Prostate gland (tissue), 2 donors: ENCODE data around the gene HMGB2.

Experiments
- POLR2AphosphoS5 ChIP-seq: sonication (generic); formaldehyde crosslinking; IDR thresholded peaks from one replicate; pipeline ENCODE4 v1.6.1; 2017; ENCODE audit warnings: antibody characterized with exemption
- TF ChIP-seq, protein P1 (sequence below), 4 experiments: fragments of 200-600 bp in 2 of 4; fragments of 450-650 bp in 2 of 4; sonication (generic) in 2 of 4; IDR thresholded peaks; 1 replicate in 3 of 4; 2 replicates in 1 of 4; pipeline ENCODE4 v1.5.1; 2016 to 2019; ENCODE audit warnings: antibody characterized with exemption in 4 of 4, mild to moderate bottlenecking in 2 of 4, moderate library complexity in 2 of 4

- TF ChIP-seq, protein P1, sequence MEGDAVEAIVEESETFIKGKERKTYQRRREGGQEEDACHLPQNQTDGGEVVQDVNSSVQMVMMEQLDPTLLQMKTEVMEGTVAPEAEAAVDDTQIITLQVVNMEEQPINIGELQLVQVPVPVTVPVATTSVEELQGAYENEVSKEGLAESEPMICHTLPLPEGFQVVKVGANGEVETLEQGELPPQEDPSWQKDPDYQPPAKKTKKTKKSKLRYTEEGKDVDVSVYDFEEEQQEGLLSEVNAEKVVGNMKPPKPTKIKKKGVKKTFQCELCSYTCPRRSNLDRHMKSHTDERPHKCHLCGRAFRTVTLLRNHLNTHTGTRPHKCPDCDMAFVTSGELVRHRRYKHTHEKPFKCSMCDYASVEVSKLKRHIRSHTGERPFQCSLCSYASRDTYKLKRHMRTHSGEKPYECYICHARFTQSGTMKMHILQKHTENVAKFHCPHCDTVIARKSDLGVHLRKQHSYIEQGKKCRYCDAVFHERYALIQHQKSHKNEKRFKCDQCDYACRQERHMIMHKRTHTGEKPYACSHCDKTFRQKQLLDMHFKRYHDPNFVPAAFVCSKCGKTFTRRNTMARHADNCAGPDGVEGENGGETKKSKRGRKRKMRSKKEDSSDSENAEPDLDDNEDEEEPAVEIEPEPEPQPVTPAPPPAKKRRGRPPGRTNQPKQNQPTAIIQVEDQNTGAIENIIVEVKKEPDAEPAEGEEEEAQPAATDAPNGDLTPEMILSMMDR (IDR thresholded peaks at IDR 0.05) = no peak
- no peak for TF ChIP-seq POLR2AphosphoS5
Observed at GRCh38 chr4:173317004-173317403, 17.2 kb downstream of the HMGB2 start.
